ENCODE results near the gene RPS2.
"Not testable (repeated sequence)": the region's sequence is repeated elsewhere in the genome, so short reads cannot be mapped to it uniquely, and the experiment has no call there.

The RPS2 gene

GRCh38 chr16:1964506-1965395 is at the start of gene RPS2:
Gene RPS2, minus strand, starts transcription at chr16:1964826. Its CDS starts 201 bp downstream, at chr16:1964625.
- DNase-seq, result peak; percentile 97

GRCh38 chr16:2013527-2013926 is 48.9 kb upstream of the RPS2 start:
- no peak for DNase-seq

GRCh38 chr16:2011726-2012125 is 47.1 kb upstream of the RPS2 start:
- DNase-seq, result not testable (repeated sequence)

GRCh38 chr16:2009791-2010510 is 45.3 kb upstream of the RPS2 start, which contains the start of gene ZNF598:
Gene ZNF598, minus strand, starts transcription at chr16:2009821.
- DNase-seq, result no peak

- no peak for DNase-seq
Observed at GRCh38 chr16:2009164-2009711, 44.6 kb upstream of the RPS2 start.

GRCh38 chr16:2008631-2009163 is 44.1 kb upstream of the RPS2 start:
- DNase-seq, result no peak

- no peak for DNase-seq
Observed at GRCh38 chr16:2008009-2008526, 43.4 kb upstream of the RPS2 start.

- no peak for DNase-seq
Observed at GRCh38 chr16:2007081-2007836, 42.6 kb upstream of the RPS2 start.

- DNase-seq, result no peak
Observed at GRCh38 chr16:2006317-2006716, 41.7 kb upstream of the RPS2 start.

GRCh38 chr16:2005646-2006045 is 41.0 kb upstream of the RPS2 start:
- DNase-seq, result no peak

GRCh38 chr16:2004795-2005517 is 40.3 kb upstream of the RPS2 start:
- DNase-seq, result no peak

- peak; percentile 55 for DNase-seq
Observed at GRCh38 chr16:2003827-2004641, 39.4 kb upstream of the RPS2 start.

- no peak for DNase-seq
Observed at GRCh38 chr16:2003231-2003826, 38.7 kb upstream of the RPS2 start.

GRCh38 chr16:2002406-2003230 is 38.0 kb upstream of the RPS2 start:
- no peak for DNase-seq

- no peak for DNase-seq
Observed at GRCh38 chr16:2001456-2002355, 37.1 kb upstream of the RPS2 start.

- DNase-seq, result no peak
Observed at GRCh38 chr16:2001035-2001434, 36.4 kb upstream of the RPS2 start.

GRCh38 chr16:1999866-2000514 is 35.4 kb upstream of the RPS2 start:
- no peak for DNase-seq

Measured in NCI-H2081 treated with DMSO at 0.1 percent for 48 hours (cell line).